Ectodermal cell (in vitro differentiated cells): ENCODE results near the gene MYO1E.

Experiments
- H3K27ac ChIP-seq: 2 replicates; pipeline ENCODE4 v1.7.0; 2013; ENCODE audit warnings: mild to moderate bottlenecking, low read depth, low read length; ENCODE audit not compliant: insufficient read depth, poor library complexity, severe bottlenecking
- H3K27me3 ChIP-seq: 2 replicates; pipeline ENCODE4 v1.7.0; 2013; ENCODE audit warnings: mild to moderate bottlenecking, low read length; ENCODE audit not compliant: insufficient read depth, control insufficient read depth, poor library complexity, severe bottlenecking
- H3K36me3 ChIP-seq: one replicate; pipeline ENCODE4 v1.7.0; 2013; ENCODE audit warnings: low read length; ENCODE audit not compliant: control insufficient read depth, insufficient read depth
- H3K4me1 ChIP-seq: one replicate; pipeline ENCODE4 v1.7.0; 2013; ENCODE audit warnings: low read length; ENCODE audit not compliant: control insufficient read depth, insufficient read depth
- H3K4me3 ChIP-seq: 2 replicates; pipeline ENCODE4 v1.7.0; 2013; ENCODE audit warnings: low read depth, low read length, control low read depth; ENCODE audit not compliant: insufficient read depth
- H3K9me3 ChIP-seq: 2 replicates; pipeline ENCODE4 v1.7.0; 2013; ENCODE audit warnings: mild to moderate bottlenecking, low read length, moderate library complexity; ENCODE audit not compliant: control insufficient read depth
- WGBS, 2 experiments: methylation state at CpG; one replicate each; pipeline ENCODE4 v1.1.7; 2013; ENCODE audit warnings: missing lambda C conversion rate in 2 of 2; 5-methylcytosine and 5-hydroxymethylcytosine counted together

Gene MYO1E

DNA sequence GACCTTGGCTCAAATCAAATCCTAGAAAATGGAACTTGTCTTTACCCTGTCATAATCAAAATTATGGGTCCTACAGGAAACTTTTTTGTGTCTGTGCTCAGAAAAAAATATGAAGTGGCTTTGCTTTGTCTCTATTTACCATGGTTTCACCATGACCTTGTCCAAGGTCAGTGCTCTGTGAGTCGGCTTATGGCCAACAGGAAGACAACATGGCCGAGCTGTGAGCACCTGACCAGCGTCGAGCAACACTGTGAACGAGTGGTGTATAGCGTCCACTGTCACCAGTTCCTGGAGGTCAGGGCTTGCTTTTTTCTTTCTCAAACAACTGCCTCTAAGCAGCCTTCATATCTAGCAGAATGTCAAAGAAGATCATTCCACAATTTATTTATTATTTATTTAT is 67.9 kb downstream of the MYO1E start:
- H3K27me3 ChIP-seq: no peaks in the 10 kb centered on the region
- no peaks in the 10 kb centered on the region for H3K36me3 ChIP-seq
- no peak overlapping the region for H3K27ac ChIP-seq
- H3K9me3 ChIP-seq: no peaks in the 10 kb centered on the region
- 96 to 97% methylated on average over 6 of the region's 6 CpGs for WGBS, 2 experiments
- H3K4me3 ChIP-seq: no peak overlapping the region
- peaks cover 7% of the 10 kb centered on the region for H3K4me1 ChIP-seq

DNA sequence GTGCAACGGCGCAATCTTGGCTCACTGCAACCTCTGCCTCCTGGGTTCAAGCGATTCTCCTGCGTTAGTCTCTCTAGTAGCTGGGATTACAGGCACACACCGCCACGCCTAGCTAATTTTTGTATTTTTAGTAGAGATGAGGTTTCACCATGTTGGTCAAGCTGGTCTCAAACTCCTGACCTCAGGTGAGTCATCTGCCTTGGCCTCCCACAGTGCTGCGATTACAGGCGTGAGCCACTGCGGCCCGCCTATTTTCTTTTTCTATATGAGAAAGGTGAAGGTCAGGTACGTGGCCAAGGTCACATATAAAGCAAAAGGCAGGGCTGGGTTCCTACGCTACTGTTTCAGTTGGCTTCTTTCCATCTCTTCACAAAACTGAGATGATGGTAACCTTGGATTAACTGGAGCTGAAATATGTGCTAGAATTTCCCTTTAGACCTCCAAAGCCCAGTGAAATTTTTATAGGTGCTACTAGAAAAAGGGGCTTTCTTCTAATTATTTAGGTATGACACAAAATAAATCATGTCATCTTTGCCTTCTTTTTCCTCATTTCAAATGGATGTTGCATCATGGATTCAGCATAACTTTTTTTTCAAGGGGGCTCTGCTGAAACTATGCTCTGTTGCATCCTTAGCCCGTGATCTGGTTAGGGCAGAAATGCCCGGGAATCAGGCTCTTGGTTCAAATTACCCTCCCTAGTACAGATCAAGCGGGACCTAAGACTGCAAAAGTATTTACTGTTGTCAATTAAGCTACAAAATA is 68.5 kb downstream of the MYO1E start:
- no peaks in the 10 kb centered on the region for H3K36me3 ChIP-seq
- H3K4me1 ChIP-seq: peaks cover 7% of the 10 kb centered on the region
- H3K9me3 ChIP-seq: no peaks in the 10 kb centered on the region
- H3K27me3 ChIP-seq: no peaks in the 10 kb centered on the region
- H3K27ac ChIP-seq: no peak overlapping the region
- 93 to 96% methylated on average over 15 of the region's 15 CpGs for WGBS, 2 experiments
- H3K4me3 ChIP-seq: no peak overlapping the region

DNA sequence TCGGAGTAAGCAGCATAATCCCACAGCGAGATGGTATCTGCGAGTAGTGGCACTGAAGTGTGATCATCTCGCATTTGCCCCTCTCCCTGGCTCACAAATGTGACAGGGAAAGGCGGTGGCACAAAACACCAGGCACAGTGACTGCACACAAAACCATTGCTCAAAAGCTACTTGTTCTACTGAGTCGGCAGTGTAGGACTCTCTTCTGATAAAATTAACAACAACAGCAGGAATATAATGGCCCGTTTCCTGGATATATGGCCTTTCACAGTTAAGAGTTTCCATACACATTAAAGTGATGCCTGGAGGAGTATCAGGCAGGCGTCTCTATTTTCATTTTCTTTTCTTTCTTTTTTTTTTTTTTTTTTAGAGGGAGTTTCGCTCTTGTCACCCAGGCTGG is 69.0 kb downstream of the MYO1E start:
- H3K4me3 ChIP-seq: no peak overlapping the region
- peaks cover 7% of the 10 kb centered on the region for H3K4me1 ChIP-seq
- 92 to 93% methylated on average over 9 of the region's 9 CpGs for WGBS, 2 experiments

DNA sequence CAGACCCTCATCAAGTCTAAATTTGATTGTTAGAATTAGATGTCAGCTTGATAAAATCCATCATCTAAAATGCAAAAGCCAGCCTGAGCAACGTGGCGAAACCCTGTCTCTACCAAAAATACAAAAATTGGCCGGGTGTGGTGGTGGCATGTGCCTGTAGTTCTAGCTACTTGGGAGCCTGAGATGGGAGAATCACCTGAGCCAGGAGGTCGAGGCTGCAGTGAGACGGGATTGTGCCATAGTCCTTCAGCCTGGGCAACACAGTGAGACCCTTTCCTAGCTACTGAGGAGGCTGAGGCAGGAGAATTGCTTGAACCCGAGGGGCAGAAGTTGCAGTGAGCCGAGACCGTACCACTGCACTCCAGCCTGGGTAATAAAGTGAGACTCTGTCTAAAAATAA is 69.5 kb downstream of the MYO1E start:
- Histone ChIP-seq H3K4me1 (peaks cover 7% of the 10 kb centered on the region), H3K4me3 (no peak overlapping the region), H3K27ac (no peak overlapping the region), H3K9me3 (no peaks in the 10 kb centered on the region), H3K27me3 (no peaks in the 10 kb centered on the region), H3K36me3 (no peaks in the 10 kb centered on the region)
- 87 to 95% methylated on average over 8 of the region's 8 CpGs for WGBS, 2 experiments

More for the DNA sequence above, 69.0 kb downstream of the MYO1E start:
- Histone ChIP-seq H3K9me3 (no peaks in the 10 kb centered on the region), H3K27me3 (no peaks in the 10 kb centered on the region), H3K36me3 (no peaks in the 10 kb centered on the region), H3K27ac (no peak overlapping the region)

DNA sequence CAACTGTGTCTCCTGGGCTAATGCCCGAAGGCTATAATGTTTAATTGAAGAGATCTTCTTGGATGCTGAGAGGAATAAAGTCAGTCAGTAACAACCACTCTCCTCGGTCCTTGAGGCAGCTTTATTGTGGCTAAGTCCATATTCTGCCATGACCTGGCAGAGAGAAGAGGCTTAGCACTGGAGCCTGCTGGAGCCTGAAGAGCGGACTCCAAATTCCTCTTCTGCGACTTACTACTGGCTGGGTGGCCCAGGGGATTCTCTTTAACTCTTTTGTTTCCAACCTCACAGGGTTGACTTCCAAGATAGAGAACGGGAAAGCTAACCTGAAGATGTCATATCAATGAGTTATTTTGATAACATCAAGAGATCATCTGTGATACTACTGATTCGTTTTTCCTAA is 71.1 kb downstream of the MYO1E start:
- no peaks in the 10 kb centered on the region for H3K27me3 ChIP-seq
- H3K4me3 ChIP-seq: no peak overlapping the region
- peaks cover 7% of the 10 kb centered on the region for H3K4me1 ChIP-seq
- WGBS, 2 experiments: 55 to 66% methylated on average over 6 of the region's 6 CpGs
- H3K36me3 ChIP-seq: no peaks in the 10 kb centered on the region
- no peaks in the 10 kb centered on the region for H3K9me3 ChIP-seq
- no peak overlapping the region for H3K27ac ChIP-seq

DNA sequence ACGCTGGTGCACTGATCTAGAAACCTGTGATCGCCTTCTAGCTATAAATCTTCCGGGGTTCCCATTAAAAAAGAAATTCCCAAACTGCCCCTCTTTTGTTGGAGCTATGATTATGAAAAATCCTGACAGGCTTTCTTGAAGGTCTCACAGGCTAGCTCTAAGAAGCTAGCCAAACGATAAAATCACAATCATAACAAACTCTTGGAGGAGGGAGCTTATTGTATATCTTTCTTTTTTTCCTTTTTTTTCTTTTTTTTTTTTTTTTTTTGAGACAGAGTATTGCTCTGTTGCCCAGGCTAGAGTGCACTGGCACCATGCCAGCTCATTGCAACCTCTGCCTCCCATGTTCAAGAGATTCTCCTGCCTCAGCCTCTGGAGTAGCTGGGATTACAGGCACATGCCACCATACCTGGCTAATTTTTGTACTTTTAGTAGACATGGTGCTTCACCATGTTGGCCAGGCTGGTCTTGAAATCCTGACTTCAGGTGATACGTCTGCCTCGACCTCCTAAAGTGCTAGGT is 72.0 kb downstream of the MYO1E start:
- H3K4me3 ChIP-seq: no peak overlapping the region
- no peak overlapping the region for H3K27ac ChIP-seq
- WGBS, 2 experiments: 89 to 91% methylated on average over 5 of the region's 6 CpGs
- H3K27me3 ChIP-seq: no peaks in the 10 kb centered on the region
- H3K9me3 ChIP-seq: no peaks in the 10 kb centered on the region
- no peaks in the 10 kb centered on the region for H3K36me3 ChIP-seq
- H3K4me1 ChIP-seq: peaks cover 14% of the 10 kb centered on the region

DNA sequence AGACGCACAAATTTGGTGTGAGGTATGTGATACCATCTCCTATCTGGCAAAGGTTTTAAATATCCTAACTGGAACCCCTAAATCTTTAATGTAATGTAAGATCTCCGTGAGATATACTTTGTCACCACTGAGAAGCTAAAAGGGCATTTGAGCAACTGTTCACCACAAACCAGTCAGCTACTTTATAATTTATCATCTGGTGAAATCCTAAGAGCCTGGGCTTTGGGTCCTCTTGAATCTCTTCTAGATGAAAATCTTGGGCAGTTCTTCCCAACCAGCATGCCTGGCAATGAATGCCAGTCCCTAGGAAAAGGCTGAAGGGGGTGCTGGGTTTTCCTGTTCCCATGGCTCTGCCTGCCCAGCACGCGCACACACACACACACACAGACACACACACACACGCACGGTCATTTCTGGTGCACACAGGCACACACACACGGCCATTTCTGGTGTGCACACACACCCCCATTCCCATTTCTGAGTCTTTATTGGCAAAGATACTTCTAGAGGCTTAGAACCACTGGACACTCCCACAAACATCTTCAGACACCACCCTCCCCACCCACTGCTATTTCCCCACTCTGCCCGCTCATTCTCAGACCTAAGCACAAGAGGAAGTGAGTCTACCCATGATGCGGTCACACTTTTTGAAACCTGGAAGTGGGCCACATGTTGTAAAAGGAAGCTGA is 72.6 kb downstream of the MYO1E start:
- Histone ChIP-seq H3K27ac (no peak overlapping the region), H3K4me3 (no peak overlapping the region), H3K9me3 (no peaks in the 10 kb centered on the region), H3K4me1 (peaks cover 15% of the 10 kb centered on the region), H3K36me3 (no peaks in the 10 kb centered on the region), H3K27me3 (no peaks in the 10 kb centered on the region)
- WGBS, 2 experiments: 89 to 94% methylated on average over 8 to 9 of the region's 9 CpGs

DNA sequence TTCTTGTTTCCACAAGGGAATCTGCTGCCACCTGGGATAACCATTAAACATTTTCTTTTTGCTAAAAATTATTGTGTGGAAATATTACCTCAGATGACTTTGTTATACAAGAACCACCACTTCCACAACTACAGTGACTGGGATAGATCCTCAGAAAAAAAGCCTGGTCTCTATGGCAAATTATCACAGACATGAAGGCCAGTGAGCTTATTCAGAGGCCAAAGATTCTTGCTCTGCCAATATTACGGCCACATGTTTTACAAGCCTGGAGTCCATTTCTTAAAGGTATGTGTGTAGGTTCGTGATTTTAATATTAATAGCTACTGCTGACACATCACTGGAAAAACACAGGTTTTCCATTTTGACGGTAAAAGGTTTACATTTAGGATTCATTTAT is 73.8 kb downstream of the MYO1E start:
- 100% methylated on average over 2 to 3 of the region's 3 CpGs for WGBS, 2 experiments
- no peaks in the 10 kb centered on the region for H3K36me3 ChIP-seq
- H3K9me3 ChIP-seq: no peaks in the 10 kb centered on the region

DNA sequence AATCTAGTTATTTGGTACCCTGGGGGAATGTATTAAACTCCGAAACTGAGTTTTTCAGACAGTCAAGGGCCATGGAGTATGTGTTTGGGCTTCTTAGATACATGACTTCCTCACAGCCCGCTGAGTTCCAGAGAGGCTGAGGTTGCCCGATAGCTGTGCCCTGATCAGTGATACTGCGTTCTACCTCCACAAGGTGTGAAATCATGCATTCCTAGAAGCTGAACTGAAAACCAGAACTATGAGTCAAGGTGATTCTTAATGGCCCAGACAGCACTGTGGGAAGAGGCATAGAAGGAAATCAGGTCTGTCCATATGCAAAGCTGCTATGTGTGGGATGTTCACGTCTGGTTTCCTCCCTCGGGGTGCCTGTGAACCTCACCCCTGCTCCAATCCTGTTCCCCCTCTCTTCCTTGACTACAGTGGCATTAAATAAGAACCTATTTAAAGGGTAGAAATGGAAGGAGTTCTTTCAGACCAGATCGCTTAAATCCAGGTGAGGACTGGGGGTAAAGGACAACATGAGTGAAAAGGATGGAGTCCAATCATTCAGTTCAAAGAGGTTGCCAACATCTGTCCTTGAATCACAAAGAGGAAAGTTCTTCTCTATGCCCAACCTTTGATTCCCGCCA is 74.3 kb downstream of the MYO1E start:
- Histone ChIP-seq H3K27me3 (no peaks in the 10 kb centered on the region), H3K36me3 (no peaks in the 10 kb centered on the region), H3K9me3 (no peaks in the 10 kb centered on the region), H3K4me3 (no peak overlapping the region), H3K27ac (no peak overlapping the region), H3K4me1 (peaks cover 19% of the 10 kb centered on the region)
- 87 to 96% methylated on average over 8 of the region's 8 CpGs for WGBS, 2 experiments

More for the DNA sequence above, 73.8 kb downstream of the MYO1E start:
- Histone ChIP-seq H3K4me3 (no peak overlapping the region), H3K4me1 (peaks cover 19% of the 10 kb centered on the region), H3K27ac (no peak overlapping the region), H3K27me3 (no peaks in the 10 kb centered on the region)

DNA sequence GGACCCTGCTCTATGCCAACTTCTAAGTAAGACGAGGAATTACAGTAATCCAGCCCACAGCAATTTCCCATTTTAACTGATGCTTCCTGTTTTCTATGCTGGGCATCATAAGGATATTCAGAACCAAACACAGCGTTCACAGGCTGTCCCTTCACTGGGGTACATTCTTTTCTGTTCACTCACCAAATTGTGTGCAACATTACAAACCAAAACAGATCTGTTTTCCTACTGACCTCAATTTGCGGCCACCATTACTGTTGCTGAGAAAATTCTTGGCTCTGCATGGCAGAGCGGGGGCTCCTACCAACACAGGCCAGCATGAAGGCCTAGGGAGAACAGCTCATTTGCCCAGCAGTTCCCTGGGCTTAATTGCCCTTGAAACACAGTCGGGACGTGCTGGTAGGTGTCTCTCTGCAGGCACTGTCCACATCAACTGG is 76.5 kb downstream of the MYO1E start:
- Histone ChIP-seq H3K4me3 (no peak overlapping the region), H3K36me3 (no peaks in the 10 kb centered on the region), H3K4me1 (peaks cover 19% of the 10 kb centered on the region), H3K27ac (no peak overlapping the region), H3K9me3 (no peaks in the 10 kb centered on the region), H3K27me3 (no peaks in the 10 kb centered on the region)
- WGBS, 2 experiments: 73 to 74% methylated on average over 6 of the region's 6 CpGs
